Activated B cell treated with CpG ODN at 0.5 μM for 24 hours (primary cell): Measurements from ENCODE around the gene ADNP2. TPM values are rescaled to one million over a fixed set of nuclear protein-coding genes. Genes with fewer than 3 reads are reported as not detected.

Source experiments
- ATAC-seq: fragments of 200-7000 bp; cut with Tn5 transposase; one replicate; pipeline ENCODE4 v1.10.0; 2021; ENCODE audit warnings: low read depth, mild to moderate bottlenecking, moderate library complexity
- CTCF ChIA-PET: fragments of 350-600 bp; sonication (Branson Sonifier 250); formaldehyde crosslinking; loops from one replicate; lab custom pipeline; 2021; ENCODE audit warnings: antibody characterized with exemption; lab: Charles Lee
- POLR2A ChIA-PET: fragments of 350-600 bp; sonication (Branson Sonifier 250); formaldehyde crosslinking; loops from one replicate; lab custom pipeline; 2021; ENCODE audit warnings: antibody characterized with exemption; lab: Charles Lee
- DNase-seq: peaks from one replicate; pipeline ENCODE4 v3.0.0; 2022
- H3K27ac Mint-ChIP-seq: one replicate; pipeline ENCODE4 v1.8.0; 2020; ENCODE audit warnings: mixed read lengths
- H3K27me3 Mint-ChIP-seq: one replicate; pipeline ENCODE4 v1.8.0; 2021; ENCODE audit warnings: mixed read lengths
- H3K36me3 Mint-ChIP-seq: one replicate; pipeline ENCODE4 v1.8.0; 2021; ENCODE audit warnings: low read depth, mixed read lengths
- H3K4me1 Mint-ChIP-seq: one replicate; pipeline ENCODE4 v1.8.0; 2021; ENCODE audit warnings: mixed read lengths
- H3K4me3 Mint-ChIP-seq: one replicate; pipeline ENCODE4 v1.8.0; 2020; ENCODE audit warnings: mild to moderate bottlenecking, mixed read lengths
- H3K9me3 Mint-ChIP-seq: one replicate; pipeline ENCODE4 v1.8.0; 2020; ENCODE audit warnings: mixed read lengths
- CTCF ChIP-seq: fragments of 200-600 bp; IDR thresholded peaks from one replicate; pipeline ENCODE4 v1.8.0; 2022; ENCODE audit warnings: antibody characterized with exemption, mild to moderate bottlenecking
- intact Hi-C: fragments of 100-400 bp; cut with micrococcal nuclease; formaldehyde crosslinking; loops from one replicate; pipeline ENCODE4 v1.15.1; 2024
- total RNA-seq: library from RNA; stranded (reverse); gene quantifications from 2 replicates; pipeline ENCODE4 v1.2.3, GENCODE V29; 2022

The ADNP2 gene
- total RNA-seq, 1 donor from 2014 or later: 19.7 TPM

GRCh38 chr18:80157708-80158343 is 48.8 kb downstream of the ADNP2 start:
- peak; percentile 92 for TF ChIP-seq CTCF
- H3K27me3 Mint-ChIP-seq: peaks cover 1% of the 10 kb centered on the region
- H3K4me1 Mint-ChIP-seq: peaks cover 9% of the 10 kb centered on the region
- DNase-seq (peak; percentile 54), ATAC-seq (peak; percentile 75)
- H3K4me3 Mint-ChIP-seq: no peak overlapping the region
- POLR2A ChIA-PET: no interaction called here
- CTCF ChIA-PET: interaction anchor here (1.2 to 2.6 kb wide), 5 partner anchors 13 to 99 kb away, joined by 3 to 10 read pairs (median 6); no protein-coding TSS in a partner anchor
- no peaks in the 10 kb centered on the region for H3K36me3 Mint-ChIP-seq
- no peaks in the 10 kb centered on the region for H3K9me3 Mint-ChIP-seq
- no peak overlapping the region for H3K27ac Mint-ChIP-seq
- intact Hi-C loops: no loop called here

- H3K36me3 Mint-ChIP-seq: no peaks in the 10 kb centered on the region
- H3K9me3 Mint-ChIP-seq: no peaks in the 10 kb centered on the region
- POLR2A ChIA-PET: interaction anchor here (0.6 kb wide), 1 partner anchor 209 kb away, joined by 3 read pairs; no protein-coding TSS in a partner anchor
- DNase-seq: no peak
- TF ChIP-seq CTCF: no peak
- H3K27me3 Mint-ChIP-seq: peaks cover 1% of the 10 kb centered on the region
- no peak overlapping the region for H3K27ac Mint-ChIP-seq
- H3K4me3 Mint-ChIP-seq: no peak overlapping the region
- CTCF ChIA-PET: interaction anchor here (1.2 to 2.6 kb wide), 6 partner anchors 11 to 98 kb away, joined by 3 to 10 read pairs (median 6); no protein-coding TSS in a partner anchor
- ATAC-seq: no peak
- intact Hi-C loops: no loop called here
- peaks cover 9% of the 10 kb centered on the region for H3K4me1 Mint-ChIP-seq
Observed at GRCh38 chr18:80158365-80158764, 49.3 kb downstream of the ADNP2 start.

- TF ChIP-seq CTCF: no peak
- no peaks in the 10 kb centered on the region for H3K36me3 Mint-ChIP-seq
- no peak overlapping the region for H3K27ac Mint-ChIP-seq
- DNase-seq: no peak
- no peak overlapping the region for H3K4me3 Mint-ChIP-seq
- H3K9me3 Mint-ChIP-seq: peaks cover 8% of the 10 kb centered on the region
- CTCF ChIA-PET: interaction anchor here (0.6 to 2.6 kb wide), 5 partner anchors 9 to 96 kb away, joined by 3 to 10 read pairs (median 5); no protein-coding TSS in a partner anchor
- ATAC-seq: peak; percentile 58
- intact Hi-C loops: no loop called here
- peaks cover 1% of the 10 kb centered on the region for H3K27me3 Mint-ChIP-seq
- POLR2A ChIA-PET: no interaction called here
- H3K4me1 Mint-ChIP-seq: peaks cover 3% of the 10 kb centered on the region
Observed at GRCh38 chr18:80159713-80160636, 50.9 kb downstream of the ADNP2 start.

- CTCF ChIA-PET: no interaction called here
- H3K27me3 Mint-ChIP-seq: peaks cover 1% of the 10 kb centered on the region
- peaks cover 12% of the 10 kb centered on the region for H3K9me3 Mint-ChIP-seq
- H3K4me1 Mint-ChIP-seq: peaks cover 3% of the 10 kb centered on the region
- ATAC-seq (no peak), DNase-seq (no peak)
- H3K36me3 Mint-ChIP-seq: no peaks in the 10 kb centered on the region
- intact Hi-C loops: no loop called here
- TF ChIP-seq CTCF: no peak
- POLR2A ChIA-PET: no interaction called here
- H3K27ac Mint-ChIP-seq: no peak overlapping the region
- H3K4me3 Mint-ChIP-seq: no peak overlapping the region
Observed at GRCh38 chr18:80161781-80162417, 52.8 kb downstream of the ADNP2 start.
